Measurements from ENCODE around the gene PUM1.

The PUM1 gene

DNA sequence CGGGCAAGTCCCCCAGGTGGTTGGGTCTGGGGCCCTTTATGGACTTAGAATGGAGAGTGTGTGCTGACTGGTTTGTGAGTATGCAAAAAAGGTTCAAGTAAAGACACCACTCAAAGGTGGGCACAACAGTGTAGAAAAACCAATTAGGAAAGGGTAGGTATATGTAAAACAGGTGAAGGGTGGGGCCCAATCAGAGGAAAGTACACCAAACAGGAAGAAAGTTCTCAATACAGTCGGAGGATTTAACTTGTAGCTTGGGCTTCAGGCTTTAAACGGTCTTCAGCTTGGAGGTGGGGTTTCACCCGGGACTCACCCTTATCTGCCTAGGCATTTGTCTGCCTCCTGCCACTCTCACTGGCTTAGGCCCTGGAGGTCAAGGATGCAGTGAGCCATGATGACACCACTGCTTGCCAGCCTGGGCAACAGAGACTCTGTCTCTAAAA lies 6.8 kb upstream of the PUM1 start:
- Histone ChIP-seq H3K9me2 (replicated peaks; ENCODE audit: control insufficient read depth, low read length) (no peaks in the 10 kb centered on the region), H3K79me2 (ENCODE audit: control insufficient read depth, low read length) (no peaks in the 10 kb centered on the region), H3K4me2 (ENCODE audit: low read length) (no peak overlapping the region), H3K36me3 (ENCODE audit: control insufficient read depth, low read length) (no peaks in the 10 kb centered on the region), H3K9me3 (ENCODE audit: control insufficient read depth, insufficient read depth, low read length) (no peaks in the 10 kb centered on the region), H3K4me3 (ENCODE audit: low read length) (no peak overlapping the region), H3K4me1 (ENCODE audit: control insufficient read depth, low read length) (no peaks in the 10 kb centered on the region), H3K27me3 (ENCODE audit: control insufficient read depth, low read length) (no peaks in the 10 kb centered on the region), H3F3A (ENCODE audit: control insufficient read depth, insufficient read depth) (no peaks in the 10 kb centered on the region), H3K27ac (ENCODE audit: low read depth, low read length) (no peak overlapping the region), H4K20me1 (ENCODE audit: control insufficient read depth, insufficient read depth, low read depth, low read length) (no peaks in the 10 kb centered on the region)
- TF ChIP-seq EZH2phosphoT487 (IDR thresholded peaks at IDR 0.05; ENCODE audit: borderline replicate concordance, low read length): no peak
- TF ChIP-seq, protein P1, sequence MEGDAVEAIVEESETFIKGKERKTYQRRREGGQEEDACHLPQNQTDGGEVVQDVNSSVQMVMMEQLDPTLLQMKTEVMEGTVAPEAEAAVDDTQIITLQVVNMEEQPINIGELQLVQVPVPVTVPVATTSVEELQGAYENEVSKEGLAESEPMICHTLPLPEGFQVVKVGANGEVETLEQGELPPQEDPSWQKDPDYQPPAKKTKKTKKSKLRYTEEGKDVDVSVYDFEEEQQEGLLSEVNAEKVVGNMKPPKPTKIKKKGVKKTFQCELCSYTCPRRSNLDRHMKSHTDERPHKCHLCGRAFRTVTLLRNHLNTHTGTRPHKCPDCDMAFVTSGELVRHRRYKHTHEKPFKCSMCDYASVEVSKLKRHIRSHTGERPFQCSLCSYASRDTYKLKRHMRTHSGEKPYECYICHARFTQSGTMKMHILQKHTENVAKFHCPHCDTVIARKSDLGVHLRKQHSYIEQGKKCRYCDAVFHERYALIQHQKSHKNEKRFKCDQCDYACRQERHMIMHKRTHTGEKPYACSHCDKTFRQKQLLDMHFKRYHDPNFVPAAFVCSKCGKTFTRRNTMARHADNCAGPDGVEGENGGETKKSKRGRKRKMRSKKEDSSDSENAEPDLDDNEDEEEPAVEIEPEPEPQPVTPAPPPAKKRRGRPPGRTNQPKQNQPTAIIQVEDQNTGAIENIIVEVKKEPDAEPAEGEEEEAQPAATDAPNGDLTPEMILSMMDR (IDR thresholded peaks at IDR 0.05; ENCODE audit: low read depth, low read length, poor library complexity, severe bottlenecking): no peak

DNA sequence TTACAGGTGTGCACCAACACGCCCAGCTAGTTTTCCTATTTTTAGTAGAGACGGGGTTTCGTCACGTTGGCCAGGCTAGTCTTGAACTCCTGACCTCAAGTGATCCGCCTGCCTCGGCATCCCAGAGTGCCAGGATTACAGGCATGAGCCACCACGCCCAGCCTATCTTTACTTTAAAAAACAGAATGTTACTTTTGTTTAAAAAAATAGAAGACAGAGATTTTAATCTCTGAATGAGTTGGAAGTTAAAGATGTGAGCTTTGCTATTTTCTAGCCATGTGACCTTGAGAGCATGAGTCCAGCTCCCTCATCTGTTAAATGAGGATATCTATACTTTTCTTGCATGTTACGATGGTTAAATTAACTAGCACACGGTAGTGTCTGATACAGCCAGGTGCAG lies 3.9 kb upstream of the PUM1 start:
- Histone ChIP-seq H3K79me2 (ENCODE audit: control insufficient read depth, low read length) (peaks cover 12% of the 10 kb centered on the region), H3K27me3 (ENCODE audit: control insufficient read depth, low read length) (no peaks in the 10 kb centered on the region), H3F3A (ENCODE audit: control insufficient read depth, insufficient read depth) (no peaks in the 10 kb centered on the region), H3K4me1 (ENCODE audit: control insufficient read depth, low read length) (peaks cover 6% of the 10 kb centered on the region), H3K4me2 (ENCODE audit: low read length) (no peak overlapping the region), H3K4me3 (ENCODE audit: low read length) (no peak overlapping the region), H3K36me3 (ENCODE audit: control insufficient read depth, low read length) (peaks cover 10% of the 10 kb centered on the region), H4K20me1 (ENCODE audit: control insufficient read depth, insufficient read depth, low read depth, low read length) (peaks cover 1% of the 10 kb centered on the region; the same call in 1 of the 2 replicates), H3K9me2 (replicated peaks; ENCODE audit: control insufficient read depth, low read length) (no peaks in the 10 kb centered on the region), H3K27ac (ENCODE audit: low read depth, low read length) (no peak overlapping the region), H3K9me3 (ENCODE audit: control insufficient read depth, insufficient read depth, low read length) (no peaks in the 10 kb centered on the region)
- TF ChIP-seq, protein P1 (IDR thresholded peaks at IDR 0.05; ENCODE audit: low read depth, low read length, poor library complexity, severe bottlenecking): no peak
- no peak for TF ChIP-seq EZH2phosphoT487 (IDR thresholded peaks at IDR 0.05; ENCODE audit: borderline replicate concordance, low read length)

DNA sequence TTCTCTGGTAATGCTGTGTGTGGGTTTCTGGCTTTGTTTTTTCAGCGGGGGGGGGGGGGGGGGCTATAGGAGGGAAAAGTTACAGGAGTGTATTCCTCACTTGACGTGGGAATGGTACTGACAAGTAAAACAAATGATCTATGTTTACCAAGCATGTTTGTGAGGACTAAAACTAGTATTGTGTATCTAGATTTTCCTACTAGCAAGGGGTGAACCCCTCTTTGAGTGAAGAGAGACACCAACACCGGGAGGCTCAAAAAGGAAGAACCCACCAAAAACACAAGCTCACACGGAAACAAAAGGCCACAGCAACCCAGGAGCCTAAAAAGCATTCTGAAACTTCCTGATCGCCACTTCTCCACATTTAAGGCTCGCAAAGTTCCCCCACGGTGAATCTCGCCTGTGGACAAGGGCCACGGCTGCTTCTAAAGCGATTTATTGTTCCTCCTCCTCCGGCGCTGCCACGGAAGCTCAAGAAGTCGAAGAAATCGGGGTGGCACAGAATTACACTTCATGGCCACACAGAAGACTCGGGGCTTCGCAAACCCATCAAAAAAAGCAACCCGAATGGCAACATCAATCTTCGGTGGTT lies 703 bp downstream of the PUM1 start:
- peaks cover 58% of the 10 kb centered on the region for H3K79me2 ChIP-seq (ENCODE audit: control insufficient read depth, low read length)
- peak overlapping the region; percentile 85 for H3K4me3 ChIP-seq (ENCODE audit: low read length)
- no peaks in the 10 kb centered on the region for H3K9me2 ChIP-seq (replicated peaks; ENCODE audit: control insufficient read depth, low read length)
- H3K9me3 ChIP-seq (ENCODE audit: control insufficient read depth, insufficient read depth, low read length): no peaks in the 10 kb centered on the region
- H3K36me3 ChIP-seq (ENCODE audit: control insufficient read depth, low read length): peaks cover 37% of the 10 kb centered on the region
- peak overlapping the region; percentile 90 for H3K4me2 ChIP-seq (ENCODE audit: low read length)
- peak overlapping the region; percentile 78 for H3K27ac ChIP-seq (ENCODE audit: low read depth, low read length)
- no peak for TF ChIP-seq EZH2phosphoT487 (IDR thresholded peaks at IDR 0.05; ENCODE audit: borderline replicate concordance, low read length)
- H4K20me1 ChIP-seq (ENCODE audit: control insufficient read depth, insufficient read depth, low read depth, low read length): peaks cover 30% of the 10 kb centered on the region
- H3K4me1 ChIP-seq (ENCODE audit: control insufficient read depth, low read length): peaks cover 30% of the 10 kb centered on the region
- H3F3A ChIP-seq (ENCODE audit: control insufficient read depth, insufficient read depth): no peaks in the 10 kb centered on the region
- H3K27me3 ChIP-seq (ENCODE audit: control insufficient read depth, low read length): no peaks in the 10 kb centered on the region

DNA sequence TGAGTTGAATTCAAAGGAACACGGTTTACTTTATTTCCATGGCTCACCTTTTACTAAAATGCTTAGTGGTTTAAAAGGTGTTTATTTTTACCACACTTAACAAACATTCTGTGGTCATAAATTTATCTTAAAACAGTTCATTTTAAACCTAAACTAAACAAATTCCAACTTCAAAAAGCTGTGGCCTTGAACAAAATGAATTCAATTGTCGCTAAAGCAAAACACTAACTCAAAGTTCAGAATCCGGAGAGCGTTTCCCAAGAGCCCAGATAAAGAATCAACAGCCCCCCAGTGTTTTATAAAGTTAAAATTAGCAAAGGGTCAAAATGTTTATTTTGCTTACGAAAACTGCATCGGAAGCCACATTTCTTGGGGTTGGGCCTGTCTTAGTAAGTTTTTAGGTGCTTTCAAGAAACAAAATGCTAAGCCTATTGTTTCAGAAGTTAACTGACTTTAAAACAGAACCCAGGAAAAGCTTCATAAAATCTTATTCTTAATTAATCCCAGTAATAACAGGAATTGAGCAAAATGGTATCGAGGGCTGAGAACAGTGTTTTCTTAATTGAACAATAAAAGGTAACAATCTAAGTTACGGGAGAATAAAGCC lies 1.3 kb downstream of the PUM1 start:
- H3K4me1 ChIP-seq (ENCODE audit: control insufficient read depth, low read length): peaks cover 36% of the 10 kb centered on the region
- no peaks in the 10 kb centered on the region for H3K9me3 ChIP-seq (ENCODE audit: control insufficient read depth, insufficient read depth, low read length)
- no peaks in the 10 kb centered on the region for H3K9me2 ChIP-seq (replicated peaks; ENCODE audit: control insufficient read depth, low read length)
- no peaks in the 10 kb centered on the region for H3K27me3 ChIP-seq (ENCODE audit: control insufficient read depth, low read length)
- no peak overlapping the region for H3K27ac ChIP-seq (ENCODE audit: low read depth, low read length)
- peaks cover 43% of the 10 kb centered on the region for H3K36me3 ChIP-seq (ENCODE audit: control insufficient read depth, low read length)
- TF ChIP-seq, protein P1 (IDR thresholded peaks at IDR 0.05; ENCODE audit: low read depth, low read length, poor library complexity, severe bottlenecking): no peak
- TF ChIP-seq EZH2phosphoT487 (IDR thresholded peaks at IDR 0.05; ENCODE audit: borderline replicate concordance, low read length): no peak
- H3K79me2 ChIP-seq (ENCODE audit: control insufficient read depth, low read length): peaks cover 64% of the 10 kb centered on the region
- H4K20me1 ChIP-seq (ENCODE audit: control insufficient read depth, insufficient read depth, low read depth, low read length): peaks cover 34% of the 10 kb centered on the region
- H3K4me2 ChIP-seq (ENCODE audit: low read length): peak overlapping the region; percentile 90
- H3K4me3 ChIP-seq (ENCODE audit: low read length): peak overlapping the region; percentile 85
- H3F3A ChIP-seq (ENCODE audit: control insufficient read depth, insufficient read depth): no peaks in the 10 kb centered on the region
